Stimulated activated CD4-positive, alpha-beta T cell treated with anti-CD3 and anti-CD28 coated beads, Interleukin-12 subunit alpha, Interleukin-12 subunit beta, amount 100 ng/mL, for 48 hours (primary cell): ENCODE measurements around the gene SPEF2.
A peak's percentile ranks its signal among the peaks of the same experiment; 100 is the strongest.

Experiments used
- DNase-seq, 3 donors: peaks; one replicate each; pipeline ENCODE4 v3.0.0-alpha.2; 2020; ENCODE audit warnings: low read depth in 2 of 3, low spot score in 1 of 3

The SPEF2 gene, protein sequence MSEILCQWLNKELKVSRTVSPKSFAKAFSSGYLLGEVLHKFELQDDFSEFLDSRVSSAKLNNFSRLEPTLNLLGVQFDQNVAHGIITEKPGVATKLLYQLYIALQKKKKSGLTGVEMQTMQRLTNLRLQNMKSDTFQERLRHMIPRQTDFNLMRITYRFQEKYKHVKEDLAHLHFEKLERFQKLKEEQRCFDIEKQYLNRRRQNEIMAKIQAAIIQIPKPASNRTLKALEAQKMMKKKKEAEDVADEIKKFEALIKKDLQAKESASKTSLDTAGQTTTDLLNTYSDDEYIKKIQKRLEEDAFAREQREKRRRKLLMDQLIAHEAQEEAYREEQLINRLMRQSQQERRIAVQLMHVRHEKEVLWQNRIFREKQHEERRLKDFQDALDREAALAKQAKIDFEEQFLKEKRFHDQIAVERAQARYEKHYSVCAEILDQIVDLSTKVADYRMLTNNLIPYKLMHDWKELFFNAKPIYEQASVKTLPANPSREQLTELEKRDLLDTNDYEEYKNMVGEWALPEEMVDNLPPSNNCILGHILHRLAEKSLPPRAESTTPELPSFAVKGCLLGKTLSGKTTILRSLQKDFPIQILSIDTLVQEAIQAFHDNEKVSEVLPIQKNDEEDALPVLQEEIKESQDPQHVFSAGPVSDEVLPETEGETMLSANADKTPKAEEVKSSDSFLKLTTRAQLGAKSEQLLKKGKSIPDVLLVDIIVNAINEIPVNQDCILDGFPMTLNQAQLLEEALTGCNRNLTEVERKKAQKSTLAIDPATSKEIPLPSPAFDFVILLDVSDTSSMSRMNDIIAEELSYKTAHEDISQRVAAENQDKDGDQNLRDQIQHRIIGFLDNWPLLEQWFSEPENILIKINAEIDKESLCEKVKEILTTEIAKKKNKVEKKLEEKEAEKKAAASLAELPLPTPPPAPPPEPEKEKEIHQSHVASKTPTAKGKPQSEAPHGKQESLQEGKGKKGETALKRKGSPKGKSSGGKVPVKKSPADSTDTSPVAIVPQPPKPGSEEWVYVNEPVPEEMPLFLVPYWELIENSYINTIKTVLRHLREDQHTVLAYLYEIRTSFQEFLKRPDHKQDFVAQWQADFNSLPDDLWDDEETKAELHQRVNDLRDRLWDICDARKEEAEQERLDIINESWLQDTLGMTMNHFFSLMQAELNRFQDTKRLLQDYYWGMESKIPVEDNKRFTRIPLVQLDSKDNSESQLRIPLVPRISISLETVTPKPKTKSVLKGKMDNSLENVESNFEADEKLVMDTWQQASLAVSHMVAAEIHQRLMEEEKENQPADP (N-terminal part only)

DNA sequence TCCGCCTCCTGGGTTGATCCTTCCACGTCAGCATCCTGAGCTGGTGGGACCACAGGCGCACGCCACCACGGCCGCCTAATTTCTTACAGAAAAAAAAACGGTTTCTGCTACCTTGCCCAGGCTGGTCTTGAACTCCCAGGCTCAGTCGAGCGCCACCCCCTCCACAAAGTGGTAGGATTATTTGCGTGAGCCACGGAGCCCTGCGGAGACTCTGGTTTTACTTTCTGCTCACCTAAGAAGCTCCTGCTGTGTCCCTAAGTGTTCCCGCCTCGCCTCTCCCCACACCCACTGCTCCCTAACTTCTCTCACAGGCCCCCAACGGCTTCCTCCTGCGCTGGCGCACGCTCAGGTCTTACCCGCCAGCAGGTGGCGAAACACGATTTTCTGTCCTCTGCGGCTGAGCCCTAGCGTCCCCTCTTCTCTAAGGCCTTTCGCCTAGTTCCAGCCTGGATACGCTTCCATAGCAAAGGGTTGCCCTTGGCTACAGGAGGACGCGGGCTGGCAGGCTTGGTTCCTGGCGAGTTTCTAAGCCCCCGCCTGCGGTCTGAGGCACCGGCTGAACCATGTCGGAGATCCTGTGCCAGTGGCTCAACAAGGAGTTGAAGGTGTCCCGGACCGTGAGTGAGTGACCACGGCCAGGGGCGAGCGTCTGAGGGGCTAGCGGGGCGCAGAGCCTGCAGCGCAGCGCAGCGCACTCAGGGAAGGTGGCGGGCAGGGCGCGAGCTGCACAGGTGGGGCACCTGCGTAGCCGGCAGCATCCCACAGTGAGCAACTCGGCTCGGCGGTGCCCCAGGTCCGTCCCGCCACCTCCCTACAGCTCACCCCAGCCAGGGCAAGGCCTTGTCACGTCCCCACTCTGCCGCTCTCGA, at the start of gene SPEF2:
Gene SPEF2, plus strand, starts transcription at position 429 of the 869 bp plus-strand sequence. Its CDS starts 135 bp downstream, at position 564.
- peak; percentile 73 to 75 (median 75) for DNase-seq

DNA sequence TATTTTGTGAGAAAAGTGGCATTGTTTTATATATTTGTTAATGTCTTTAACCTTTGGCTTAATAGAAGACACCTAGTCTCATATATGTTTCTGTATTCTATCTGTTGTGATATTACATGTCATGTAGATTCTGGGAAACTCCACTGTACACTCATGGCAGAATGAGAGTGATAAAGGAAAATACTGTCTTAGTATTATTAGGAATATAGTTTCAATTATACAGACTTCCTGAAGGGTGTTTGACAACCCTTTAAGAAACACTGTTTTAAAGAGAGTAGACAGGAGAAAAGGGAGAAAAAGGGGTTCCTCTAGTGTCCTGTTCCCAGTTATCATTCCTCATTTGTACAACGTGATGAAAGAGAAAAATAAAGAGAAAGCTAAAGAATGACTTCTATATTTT, 42.1 kb upstream of the SPEF2 start:
- DNase-seq: no peak

- DNase-seq: no peak
Measured at GRCh38 chr5:35587419-35587818, 30.2 kb upstream of the SPEF2 start.

GRCh38 chr5:35593338-35593737, 24.3 kb upstream of the SPEF2 start:
- no peak for DNase-seq

DNA sequence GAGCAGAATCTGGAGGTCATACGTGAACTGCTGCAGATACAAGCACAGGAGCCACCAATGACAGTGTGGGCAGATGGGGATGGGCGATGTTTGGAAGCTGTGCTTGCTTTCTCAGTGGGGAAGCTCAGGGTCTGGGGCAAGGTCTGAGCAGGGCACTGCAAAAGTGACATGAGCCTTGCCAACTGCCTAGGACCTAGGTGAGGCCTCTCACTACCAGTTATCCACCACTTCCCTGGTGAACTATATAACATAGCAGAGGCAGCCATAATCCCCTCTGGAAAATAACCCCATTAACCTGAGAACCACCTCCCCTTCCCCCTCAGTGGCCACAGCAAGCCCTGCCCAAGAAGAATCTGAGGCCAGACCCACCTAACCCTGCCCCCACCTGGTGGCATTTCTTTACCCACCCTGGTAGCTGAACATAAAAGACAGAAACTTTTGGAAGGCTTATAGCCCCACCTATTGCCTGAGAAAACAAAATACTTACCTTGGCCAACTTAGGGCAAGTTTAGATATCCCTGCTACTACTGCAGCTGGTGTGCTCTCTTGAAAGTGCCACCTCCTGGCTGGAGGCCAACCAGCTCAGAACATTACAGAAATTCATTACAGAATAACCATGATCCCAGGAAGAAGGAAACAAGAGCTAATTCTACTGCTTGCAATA, 18.8 kb upstream of the SPEF2 start:
- no peak for DNase-seq

- DNase-seq: no peak
Measured at GRCh38 chr5:35600591-35600990, 17.1 kb upstream of the SPEF2 start.

GRCh38 chr5:35608881-35609779, 8.5 kb upstream of the SPEF2 start:
- no peak for DNase-seq

DNA sequence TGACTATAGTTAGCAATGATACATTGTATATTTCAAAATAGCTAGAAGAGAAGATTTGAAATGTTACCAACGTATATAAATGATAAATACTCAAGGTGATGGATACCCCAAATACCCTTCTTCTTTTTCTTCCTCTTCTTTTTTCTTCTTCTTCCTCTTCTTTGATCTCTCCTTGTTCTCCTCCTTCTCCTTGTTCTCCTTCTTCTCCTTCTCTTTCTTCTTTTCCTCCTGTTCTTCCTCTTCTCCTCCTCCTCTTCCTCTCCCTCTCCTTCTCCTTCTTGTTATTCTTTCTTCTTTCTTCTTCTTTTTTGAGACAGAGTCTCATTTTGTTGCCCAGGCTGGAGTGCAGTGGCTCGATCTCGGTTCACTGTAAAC, 616 bp upstream of the SPEF2 start:
- DNase-seq: no peak

- DNase-seq: no peak
Measured at GRCh38 chr5:35618304-35618636, 607 bp downstream of the SPEF2 start.

DNA sequence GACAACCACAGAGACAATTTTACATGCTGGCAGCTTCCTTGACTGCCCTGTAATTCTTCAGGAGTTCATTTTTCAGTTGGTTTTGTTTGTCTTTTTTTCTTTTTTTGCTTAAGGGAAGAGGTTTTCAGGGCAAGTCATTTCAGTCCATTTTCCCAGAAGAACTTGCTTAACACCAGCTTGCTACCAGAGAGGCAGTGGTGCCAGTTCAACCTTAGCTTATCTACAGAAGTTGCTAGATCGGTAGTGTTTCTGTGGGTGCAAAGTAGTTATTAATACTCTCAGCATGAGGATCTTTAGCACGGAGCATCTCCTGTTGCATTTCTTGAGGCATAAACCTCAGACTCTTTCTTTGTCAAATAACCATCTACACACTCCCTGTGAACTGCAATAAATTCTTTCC, 1.1 kb downstream of the SPEF2 start:
- no peak for DNase-seq

GRCh38 chr5:35622974-35623373, 5.3 kb downstream of the SPEF2 start:
- DNase-seq: peak in 1 of 3 donors; percentile 2

- DNase-seq: no peak
Measured at GRCh38 chr5:35623991-35624390, 6.3 kb downstream of the SPEF2 start.

- DNase-seq: no peak
Measured at GRCh38 chr5:35626108-35626507, 8.4 kb downstream of the SPEF2 start.

DNA sequence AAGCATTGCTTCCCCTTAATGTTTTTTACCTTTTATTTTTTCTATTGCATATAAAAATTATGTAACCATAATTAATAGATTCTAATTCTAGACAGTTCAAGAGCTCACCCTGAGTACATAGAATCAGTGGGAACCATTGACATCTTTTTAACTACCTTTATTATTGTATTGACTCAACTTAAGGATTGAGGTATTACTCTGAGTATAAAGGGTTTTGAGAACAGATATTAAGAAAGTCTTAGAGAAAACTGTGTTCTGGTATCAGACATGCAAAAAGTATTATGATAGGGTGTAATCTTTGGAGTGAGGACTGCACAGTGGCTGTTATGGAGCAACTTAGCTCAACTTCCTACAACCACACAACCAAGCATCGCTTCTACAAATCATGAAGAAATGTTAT, 8.9 kb downstream of the SPEF2 start:
- no peak for DNase-seq

GRCh38 chr5:35634326-35634725, 16.7 kb downstream of the SPEF2 start:
- no peak for DNase-seq

GRCh38 chr5:35640623-35641022, 23.0 kb downstream of the SPEF2 start:
- no peak for DNase-seq

DNA sequence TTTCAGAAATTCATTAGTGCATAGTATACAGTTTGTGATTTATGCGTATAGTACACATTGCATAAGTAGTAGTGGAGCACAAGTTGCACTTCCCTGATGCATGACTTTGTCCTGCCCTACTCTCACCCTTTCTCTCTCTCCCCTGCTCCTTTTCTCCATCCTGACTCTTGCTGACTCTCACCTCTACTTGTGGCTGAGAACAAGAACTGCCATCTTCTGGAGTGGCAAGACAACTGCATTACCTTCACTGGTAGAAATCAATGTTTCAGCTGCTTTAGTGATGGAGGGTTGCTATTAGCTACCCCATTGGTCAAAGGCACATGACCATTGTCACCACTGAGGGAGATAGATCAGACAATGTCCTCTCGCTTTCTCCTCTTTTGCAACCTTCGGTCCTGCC, 26.9 kb downstream of the SPEF2 start:
- DNase-seq: no peak

DNA sequence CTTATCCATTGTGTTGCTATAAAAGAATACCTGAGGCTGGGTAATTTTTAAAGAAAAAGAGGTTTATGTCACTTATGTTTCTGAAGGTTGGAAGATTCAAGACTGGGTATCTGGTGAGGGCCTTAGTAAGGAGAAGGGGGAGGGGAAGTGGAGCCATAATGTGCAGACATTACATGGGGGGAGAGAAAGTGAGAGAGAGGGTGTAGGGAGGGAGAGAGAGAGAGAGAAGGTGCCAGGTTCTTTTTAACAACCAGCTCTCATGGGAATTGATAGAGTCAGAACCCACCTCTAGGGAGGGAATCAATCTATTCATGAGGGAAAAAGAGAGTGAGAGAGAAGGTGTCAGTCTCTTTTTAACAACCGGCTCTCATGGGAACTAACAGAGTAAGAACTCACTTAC, 29.5 kb downstream of the SPEF2 start:
- no peak for DNase-seq

- DNase-seq: no peak
Measured at GRCh38 chr5:35647712-35648111, 30.0 kb downstream of the SPEF2 start.
